ENCODE measurements around the gene SIDT2.

The SIDT2 gene

DNA sequence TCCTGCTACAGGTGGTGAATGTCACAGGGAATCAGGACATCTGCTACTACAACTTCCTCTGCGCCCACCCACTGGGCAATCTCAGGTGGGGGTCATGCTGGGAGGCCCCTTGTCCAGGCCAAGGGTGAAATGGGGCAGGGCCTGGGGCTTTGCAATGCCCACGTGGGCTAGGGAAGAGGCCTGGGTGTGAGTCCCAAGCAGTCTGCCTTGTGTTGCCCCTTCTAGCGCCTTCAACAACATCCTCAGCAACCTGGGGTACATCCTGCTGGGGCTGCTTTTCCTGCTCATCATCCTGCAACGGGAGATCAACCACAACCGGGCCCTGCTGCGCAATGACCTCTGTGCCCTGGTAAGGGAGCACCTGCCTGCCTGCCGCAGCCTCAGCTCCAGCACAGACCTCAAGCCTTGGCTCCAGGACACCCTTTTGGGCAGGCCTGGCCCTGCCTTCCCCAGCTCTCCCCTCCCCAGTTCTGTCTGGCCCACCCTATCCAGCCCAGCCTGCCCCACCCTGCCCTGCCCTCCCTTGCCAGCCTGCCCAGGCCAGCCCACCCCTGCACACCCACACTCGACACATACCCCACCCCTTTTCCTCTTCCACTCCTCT is 11.5 kb downstream of the SIDT2 start:
- no peak for DNase-seq

DNA sequence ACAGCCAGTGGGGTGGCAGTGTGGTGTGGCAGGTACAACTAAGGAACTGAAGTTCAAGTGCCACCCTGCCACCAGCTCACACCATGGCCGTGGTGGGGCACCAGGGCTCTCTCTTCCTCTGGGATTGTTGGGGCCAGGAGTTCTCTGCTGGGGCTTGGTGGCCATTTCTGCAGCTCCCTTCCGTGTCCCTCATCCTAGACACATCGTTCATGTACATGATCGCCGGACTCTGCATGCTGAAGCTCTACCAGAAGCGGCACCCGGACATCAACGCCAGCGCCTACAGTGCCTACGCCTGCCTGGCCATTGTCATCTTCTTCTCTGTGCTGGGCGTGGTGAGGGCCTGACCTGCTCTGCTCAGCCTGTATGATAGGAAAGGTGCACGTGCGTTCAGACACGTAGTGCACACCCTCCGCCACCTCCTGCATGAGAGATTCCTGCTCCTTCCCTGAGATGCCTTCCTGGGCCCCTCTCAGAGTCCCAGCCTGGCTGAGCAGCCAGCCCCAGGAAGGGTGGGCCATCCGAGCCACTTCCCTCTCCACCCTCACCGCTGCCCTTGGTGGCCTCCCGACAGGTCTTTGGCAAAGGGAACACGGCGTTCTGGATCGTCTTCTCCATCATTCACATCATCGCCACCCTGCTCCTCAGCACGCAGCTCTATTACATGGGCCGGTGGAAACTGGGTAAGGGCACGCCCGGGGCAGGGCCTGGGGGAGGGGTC is 13.3 kb downstream of the SIDT2 start:
- DNase-seq, result no peak

DNA sequence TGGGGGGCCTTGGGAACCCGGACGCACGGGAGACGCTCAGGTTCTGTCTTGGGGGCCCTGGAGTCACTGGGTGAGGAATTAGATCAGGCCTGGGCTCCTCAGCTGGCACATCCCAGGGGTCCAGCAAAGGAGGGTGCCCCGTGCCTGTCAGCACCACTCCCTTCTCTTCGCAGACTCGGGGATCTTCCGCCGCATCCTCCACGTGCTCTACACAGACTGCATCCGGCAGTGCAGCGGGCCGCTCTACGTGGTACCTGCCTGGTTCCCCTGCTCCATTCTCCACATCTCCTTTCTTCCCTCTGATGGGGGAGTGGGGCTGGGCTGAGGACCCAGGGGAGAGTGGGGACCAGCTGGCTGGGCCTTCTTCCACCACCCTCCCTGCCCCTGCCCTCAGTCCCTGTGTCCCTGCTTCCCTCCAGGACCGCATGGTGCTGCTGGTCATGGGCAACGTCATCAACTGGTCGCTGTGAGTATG is 13.9 kb downstream of the SIDT2 start:
- no peak for DNase-seq

DNA sequence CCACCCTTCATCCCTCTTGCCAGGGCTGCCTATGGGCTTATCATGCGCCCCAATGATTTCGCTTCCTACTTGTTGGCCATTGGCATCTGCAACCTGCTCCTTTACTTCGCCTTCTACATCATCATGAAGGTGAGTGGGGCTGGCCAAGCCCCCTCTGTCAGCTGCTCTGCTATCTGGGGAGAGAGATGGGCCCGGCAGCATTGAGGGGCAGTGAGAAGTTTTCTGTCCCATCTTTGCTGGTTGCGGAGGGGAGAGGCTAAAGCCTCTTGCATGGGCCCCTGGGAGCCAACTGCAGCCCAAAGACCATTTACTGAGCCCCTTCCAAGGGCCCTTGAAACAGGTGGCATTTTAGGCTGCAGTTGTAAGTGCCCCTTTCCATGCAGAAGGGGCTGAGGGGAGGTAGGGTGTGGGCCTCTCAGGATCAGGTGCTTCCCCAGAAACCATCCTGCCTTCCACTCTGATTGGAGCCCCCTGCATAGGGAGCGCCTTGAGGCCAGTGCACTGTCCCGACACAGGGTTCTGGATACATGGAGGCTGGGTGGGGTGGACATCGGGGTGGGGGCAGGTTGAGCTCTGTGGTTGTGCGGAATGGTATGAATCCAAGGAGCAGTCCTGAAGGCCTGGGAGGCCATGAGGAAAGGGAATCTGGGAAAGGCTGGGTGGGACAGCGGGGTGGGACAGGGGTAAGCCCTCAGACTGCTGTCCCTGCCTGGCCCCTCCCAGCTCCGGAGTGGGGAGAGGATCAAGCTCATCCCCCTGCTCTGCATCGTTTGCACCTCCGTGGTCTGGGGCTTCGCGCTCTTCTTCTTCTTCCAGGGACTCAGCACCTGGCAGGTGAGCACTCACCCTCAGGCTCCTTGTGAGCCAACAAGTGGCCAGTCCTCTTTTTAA is 14.8 kb downstream of the SIDT2 start:
- DNase-seq, result no peak

DNA sequence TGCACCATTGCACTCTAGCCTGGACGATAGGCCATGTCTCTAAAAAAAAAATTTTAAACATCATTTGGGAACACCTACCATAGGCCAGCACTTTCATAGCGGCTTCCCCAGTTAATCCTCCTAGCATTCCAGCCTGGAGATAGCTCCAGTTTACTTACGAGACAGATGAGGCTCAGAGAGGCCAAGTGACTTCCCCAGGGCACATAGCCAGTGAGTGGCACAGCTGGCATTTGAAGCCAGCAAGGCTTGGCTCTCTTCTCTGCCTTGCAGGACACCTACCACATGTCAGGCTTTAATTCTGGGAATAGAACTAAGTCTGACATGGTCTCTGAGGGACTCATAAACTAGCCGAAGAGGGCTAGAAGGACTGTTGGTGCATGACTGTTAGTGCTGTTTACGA is 15.7 kb downstream of the SIDT2 start:
- DNase-seq, result no peak

DNA sequence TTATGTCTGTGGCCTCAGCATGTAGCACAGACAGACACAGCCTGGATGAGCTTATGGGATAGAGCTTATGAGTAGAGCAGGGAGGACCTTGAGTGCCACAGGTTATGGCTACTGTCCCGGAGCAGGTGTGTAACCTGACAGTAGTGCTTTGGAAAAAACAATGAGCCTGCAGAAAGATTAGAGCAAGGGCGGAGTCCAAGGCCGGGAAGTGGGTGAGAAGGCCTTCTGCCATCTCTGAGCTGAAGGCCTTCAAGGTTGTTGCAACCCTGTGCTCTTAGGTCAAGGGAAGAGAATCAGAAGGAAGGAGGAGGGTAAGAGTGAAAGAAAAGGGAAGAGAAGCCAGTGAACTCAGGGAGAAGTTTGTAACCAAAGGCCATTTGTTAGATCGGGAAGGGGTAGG is 16.7 kb downstream of the SIDT2 start:
- no peak for DNase-seq

DNA sequence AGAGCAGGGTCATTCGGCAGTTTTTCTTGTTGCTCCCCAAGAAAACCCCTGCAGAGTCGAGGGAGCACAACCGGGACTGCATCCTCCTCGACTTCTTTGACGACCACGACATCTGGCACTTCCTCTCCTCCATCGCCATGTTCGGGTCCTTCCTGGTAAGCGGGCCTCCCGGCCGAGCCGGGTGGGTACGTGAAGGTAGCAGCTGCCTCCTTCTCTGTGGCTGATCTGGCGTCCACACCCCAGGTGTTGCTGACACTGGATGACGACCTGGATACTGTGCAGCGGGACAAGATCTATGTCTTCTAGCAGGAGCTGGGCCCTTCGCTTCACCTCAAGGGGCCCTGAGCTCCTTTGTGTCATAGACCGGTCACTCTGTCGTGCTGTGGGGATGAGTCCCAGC is 17.2 kb downstream of the SIDT2 start:
- no peak for DNase-seq

DNA sequence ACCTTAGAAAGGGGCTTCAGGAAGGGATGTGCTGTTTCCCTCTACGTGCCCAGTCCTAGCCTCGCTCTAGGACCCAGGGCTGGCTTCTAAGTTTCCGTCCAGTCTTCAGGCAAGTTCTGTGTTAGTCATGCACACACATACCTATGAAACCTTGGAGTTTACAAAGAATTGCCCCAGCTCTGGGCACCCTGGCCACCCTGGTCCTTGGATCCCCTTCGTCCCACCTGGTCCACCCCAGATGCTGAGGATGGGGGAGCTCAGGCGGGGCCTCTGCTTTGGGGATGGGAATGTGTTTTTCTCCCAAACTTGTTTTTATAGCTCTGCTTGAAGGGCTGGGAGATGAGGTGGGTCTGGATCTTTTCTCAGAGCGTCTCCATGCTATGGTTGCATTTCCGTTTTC is 18.5 kb downstream of the SIDT2 start:
- no peak for DNase-seq

DNA sequence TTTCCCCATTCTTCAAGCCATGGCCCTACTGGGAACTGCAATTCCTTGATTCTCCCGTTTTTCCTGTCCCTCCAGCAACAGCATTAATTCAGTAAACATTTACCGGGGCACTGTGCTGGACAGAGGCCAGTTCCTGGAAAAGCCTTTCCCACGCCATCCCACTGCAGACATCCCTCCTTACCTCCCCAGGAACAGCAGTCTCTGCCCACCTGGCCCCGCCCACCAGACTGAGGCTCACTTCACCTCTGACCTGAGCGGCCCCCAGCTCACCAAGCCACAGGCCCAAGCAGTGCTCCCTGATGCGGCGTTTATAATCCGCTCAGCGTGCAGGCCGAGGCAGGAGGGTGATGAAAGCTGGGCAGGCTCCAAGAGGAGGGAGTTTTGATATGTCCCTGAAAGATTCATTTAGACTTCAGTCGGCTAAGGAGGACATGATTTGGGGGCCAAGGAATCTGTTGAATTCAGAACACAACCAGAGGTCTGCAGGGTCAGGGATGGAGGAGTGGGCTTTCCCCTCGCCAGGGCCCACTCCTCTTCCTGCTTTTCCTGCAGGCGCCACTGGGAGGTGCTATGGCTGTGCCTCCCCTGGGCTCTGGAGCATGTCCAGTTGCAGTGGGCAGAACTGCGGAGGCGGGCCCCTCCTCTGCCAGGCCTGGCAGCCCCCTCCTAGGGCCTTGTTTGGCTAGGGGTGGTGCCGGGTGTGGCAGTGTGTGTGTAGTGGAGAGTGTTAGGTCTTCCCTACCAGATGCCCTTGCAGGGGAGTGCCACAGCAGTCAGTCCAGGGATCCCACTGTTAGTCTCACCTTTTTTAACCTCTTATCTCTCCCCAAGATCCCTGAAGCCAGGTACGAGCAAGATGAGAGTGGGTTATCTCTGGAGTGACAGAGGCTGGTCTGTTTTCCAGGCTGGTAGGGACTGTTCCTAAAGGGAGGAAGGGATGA is 19.2 kb downstream of the SIDT2 start:
- no peak for DNase-seq

DNA sequence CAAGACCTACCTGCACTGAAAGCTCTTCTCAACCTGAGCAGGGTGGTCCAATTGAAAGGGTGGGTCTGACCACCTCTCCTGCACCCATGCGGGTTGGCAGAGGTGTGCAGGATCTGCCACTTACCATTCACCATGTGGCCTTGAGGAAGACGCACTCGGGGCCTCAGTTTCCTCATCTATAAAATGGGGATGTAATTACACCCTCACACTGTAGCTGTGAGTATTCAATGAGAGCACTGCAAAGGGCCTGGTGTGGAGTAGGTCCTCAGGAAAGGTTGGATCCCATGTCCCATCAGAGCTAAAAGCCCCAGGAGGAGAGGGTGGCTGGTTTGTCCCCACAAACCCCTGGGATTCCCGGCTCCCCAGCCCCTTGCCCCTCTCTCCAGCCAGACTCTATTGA is 20.1 kb downstream of the SIDT2 start:
- DNase-seq, result no peak

DNA sequence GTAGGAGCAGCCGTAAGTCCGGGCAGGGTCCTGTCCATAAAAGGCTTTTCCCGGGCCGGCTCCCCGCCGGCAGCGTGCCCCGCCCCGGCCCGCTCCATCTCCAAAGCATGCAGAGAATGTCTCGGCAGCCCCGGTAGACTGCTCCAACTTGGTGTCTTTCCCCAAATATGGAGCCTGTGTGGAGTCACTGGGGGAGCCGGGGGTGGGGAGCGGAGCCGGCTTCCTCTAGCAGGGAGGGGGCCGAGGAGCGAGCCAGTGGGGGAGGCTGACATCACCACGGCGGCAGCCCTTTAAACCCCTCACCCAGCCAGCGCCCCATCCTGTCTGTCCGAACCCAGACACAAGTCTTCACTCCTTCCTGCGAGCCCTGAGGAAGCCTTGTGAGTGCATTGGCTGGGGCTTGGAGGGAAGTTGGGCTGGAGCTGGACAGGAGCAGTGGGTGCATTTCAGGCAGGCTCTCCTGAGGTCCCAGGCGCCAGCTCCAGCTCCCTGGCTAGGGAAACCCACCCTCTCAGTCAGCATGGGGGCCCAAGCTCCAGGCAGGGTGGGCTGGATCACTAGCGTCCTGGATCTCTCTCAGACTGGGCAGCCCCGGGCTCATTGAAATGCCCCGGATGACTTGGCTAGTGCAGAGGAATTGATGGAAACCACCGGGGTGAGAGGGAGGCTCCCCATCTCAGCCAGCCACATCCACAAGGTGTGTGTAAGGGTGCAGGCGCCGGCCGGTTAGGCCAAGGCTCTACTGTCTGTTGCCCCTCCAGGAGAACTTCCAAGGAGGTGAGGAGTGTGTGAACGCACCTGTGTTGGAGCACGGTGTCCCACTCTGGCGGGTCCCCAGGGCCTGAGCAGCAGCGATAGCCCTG is 20.7 kb downstream of the SIDT2 start, which contains the start of gene TAGLN:
TSS of gene TAGLN (plus strand) at position 318 of the 863 bp plus-strand sequence. CDS start 3,644 bp downstream, outside the sequence.
- no peak for DNase-seq

DNA sequence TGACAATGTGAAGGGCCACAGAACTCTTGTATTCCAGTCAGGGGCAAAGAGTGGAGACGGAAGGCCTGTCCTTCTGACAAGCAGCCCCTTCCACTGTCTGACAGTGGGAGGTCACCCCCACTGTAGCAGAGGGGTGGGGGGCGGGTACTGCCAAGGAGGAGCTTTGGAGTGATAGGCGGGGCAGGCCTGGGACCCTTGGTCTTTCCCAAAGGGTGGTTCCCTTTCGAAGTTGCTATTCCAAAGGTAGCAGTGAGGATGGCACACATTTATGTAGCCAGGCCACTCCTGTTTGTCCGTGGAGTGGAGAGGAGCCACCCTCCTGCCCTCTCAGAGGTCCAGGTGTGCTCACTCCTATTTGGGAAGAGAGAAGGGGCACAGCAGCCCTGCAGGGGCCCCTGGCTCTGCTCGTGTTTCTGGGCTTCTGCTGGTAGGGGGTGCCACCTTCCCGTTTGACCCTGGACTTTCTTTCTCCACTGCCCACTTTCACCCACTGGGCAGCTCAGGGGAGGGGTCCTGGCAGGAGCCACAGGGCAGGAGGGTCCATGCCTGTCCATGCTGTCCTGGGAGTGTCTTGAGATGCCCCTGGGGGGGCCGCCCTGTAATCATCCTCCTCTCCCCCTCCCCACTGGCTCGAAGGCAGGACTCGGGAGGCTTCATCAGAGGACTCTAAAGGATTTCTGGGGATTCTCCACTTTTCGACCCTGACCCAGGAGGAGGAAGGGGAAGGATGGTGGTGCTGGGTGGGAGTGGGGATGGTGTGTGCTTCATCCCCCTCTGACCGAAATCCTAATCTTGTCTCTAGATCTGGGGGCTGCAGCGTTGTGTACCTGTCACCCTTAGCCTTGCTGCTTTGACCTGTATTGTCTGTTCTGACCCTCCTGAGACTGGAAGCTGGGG is 21.6 kb downstream of the SIDT2 start:
- no peak for DNase-seq

DNA sequence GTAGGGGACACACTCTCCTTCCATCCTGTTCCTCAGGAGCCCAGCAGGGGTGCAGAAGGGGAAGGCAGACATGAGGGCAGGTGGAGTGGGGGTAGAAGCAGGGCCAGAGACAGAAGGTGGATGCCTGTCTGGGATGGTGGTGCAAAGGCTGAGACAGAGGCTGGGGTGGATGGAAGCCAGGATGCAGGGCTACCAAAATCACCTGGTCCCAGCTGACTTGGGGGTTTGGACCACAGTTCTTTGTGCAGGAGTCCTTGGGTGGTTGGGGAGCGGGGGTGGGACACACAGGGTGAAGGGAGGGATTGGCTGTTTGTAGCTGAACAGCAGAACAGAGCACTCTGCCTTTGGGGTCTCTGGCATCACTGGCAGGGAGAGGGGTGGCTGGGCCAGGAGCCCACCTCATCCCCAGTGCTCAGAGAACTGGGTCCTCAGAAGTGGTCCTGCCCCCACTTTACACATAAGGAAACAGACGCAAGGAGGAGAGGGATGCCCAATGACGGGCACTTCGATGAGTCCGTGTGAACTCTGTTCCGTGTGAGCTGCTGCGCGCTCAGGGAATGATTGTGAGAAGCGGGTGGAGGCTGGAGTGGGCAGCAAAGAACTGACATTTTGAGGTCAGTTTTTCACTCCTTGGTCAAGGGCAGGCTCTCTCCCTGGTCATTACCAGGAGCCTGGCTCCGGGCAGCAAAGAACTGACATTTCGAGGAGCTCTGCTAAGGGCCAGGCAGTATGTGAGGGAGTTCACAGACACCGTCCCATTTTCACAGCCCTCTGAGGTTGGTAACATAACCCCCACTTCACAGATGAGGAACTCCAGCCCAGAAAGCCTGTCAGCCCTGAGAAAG is 22.5 kb downstream of the SIDT2 start:
- no peak for DNase-seq

DNA sequence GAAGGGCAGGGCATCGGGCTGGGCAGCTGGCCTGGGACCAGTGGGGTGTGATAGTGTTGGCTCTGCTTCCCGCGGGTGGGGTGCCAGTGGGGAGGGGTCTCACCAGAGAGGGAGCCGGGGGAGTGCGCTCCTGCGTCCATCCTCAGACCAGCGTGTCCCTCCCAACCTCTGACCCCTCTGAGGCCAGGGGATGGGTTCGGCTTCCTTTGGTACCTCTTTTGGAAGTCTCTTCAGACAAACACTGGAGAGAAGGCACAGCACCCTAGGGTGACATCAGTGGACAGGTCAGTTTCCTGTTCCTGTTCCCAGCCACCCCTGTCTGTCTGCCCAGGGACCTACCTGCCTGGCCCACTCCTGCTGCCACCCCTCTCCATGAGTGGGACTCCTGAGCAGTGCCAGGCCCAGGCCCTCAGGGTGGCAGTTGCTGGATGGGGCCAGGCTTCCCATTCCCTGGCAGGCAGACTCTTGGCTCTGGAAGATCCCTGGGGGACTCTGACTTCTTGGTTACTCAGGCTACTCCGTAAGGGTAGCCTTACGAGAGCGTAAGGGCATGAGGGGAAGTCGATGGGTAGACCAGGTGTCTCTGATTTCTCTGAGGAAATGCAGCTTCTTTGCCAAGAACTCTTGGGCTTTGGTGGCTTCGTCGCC is 23.2 kb downstream of the SIDT2 start:
- DNase-seq, result no peak

DNA sequence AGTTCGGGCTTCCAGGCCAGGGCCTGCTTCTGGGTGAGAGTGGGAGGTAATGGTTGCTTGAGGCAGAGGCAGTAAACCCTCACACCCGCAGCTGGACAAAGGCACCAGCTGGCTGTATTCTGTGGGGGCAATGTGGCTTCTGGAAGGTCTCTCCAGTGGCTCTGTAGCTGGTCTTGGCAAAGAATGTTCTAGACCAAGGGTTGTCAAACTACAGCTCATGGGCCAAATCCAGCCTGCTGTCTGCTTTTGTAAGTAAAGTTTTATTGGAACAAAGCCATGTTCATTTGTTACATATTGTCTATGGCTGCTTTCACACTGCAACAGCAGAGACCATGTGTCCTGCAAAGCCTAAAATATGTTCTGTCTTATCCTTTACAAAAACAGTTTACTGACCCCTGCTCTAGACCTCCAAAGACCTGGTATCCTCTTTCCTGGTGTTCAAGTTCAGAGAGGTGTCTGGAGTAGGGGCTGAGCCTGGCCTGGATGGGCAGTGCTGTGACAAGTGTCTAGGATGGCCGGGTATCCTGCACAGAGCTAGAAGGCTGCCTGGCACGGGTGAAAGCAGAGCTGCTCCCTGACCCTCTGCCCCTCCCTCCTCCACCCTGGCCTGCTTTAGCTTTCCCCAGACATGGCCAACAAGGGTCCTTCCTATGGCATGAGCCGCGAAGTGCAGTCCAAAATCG is 24.0 kb downstream of the SIDT2 start:
- DNase-seq, result no peak

DNA sequence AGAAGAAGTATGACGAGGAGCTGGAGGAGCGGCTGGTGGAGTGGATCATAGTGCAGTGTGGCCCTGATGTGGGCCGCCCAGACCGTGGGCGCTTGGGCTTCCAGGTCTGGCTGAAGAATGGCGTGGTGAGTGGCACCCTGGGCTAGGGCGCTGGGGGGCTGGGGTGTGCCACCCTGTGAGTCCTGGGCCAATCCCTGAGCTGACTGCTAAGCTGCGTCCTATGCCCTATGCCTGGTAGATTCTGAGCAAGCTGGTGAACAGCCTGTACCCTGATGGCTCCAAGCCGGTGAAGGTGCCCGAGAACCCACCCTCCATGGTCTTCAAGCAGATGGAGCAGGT is 24.5 kb downstream of the SIDT2 start:
- DNase-seq, result no peak

DNA sequence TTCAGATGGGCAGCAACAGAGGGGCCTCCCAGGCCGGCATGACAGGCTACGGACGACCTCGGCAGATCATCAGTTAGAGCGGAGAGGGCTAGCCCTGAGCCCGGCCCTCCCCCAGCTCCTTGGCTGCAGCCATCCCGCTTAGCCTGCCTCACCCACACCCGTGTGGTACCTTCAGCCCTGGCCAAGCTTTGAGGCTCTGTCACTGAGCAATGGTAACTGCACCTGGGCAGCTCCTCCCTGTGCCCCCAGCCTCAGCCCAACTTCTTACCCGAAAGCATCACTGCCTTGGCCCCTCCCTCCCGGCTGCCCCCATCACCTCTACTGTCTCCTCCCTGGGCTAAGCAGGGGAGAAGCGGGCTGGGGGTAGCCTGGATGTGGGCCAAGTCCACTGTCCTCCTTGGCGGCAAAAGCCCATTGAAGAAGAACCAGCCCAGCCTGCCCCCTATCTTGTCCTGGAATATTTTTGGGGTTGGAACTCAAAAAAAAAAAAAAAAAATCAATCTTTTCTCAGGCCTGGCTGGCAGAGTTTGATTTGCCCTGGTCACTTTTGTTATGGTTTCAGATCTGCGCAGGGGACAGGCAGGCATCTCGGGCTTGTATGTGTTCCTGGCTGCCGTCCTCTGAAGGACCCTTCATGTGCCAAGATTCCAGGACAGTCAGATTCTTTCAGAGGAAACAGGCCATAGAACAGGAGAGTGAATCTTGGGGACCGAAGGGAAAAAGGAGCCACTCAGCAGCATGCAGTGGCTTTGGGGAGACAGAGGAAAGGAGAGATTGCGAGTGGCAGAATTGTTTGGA is 25.9 kb downstream of the SIDT2 start:
- no peak for DNase-seq
